ENCODE measurements around the gene RASA4B. TPM values are rescaled to one million over a fixed set of nuclear protein-coding genes. Genes with fewer than 3 reads are reported as not detected.
"Not testable (repeated sequence)": the region's sequence is repeated elsewhere in the genome, so short reads cannot be mapped to it uniquely, and the experiment has no call there.

RASA4B gene
- total RNA-seq, 8 experiments from 2014 or later: 1.6 to 12.4 (median 5.5) TPM

DNA sequence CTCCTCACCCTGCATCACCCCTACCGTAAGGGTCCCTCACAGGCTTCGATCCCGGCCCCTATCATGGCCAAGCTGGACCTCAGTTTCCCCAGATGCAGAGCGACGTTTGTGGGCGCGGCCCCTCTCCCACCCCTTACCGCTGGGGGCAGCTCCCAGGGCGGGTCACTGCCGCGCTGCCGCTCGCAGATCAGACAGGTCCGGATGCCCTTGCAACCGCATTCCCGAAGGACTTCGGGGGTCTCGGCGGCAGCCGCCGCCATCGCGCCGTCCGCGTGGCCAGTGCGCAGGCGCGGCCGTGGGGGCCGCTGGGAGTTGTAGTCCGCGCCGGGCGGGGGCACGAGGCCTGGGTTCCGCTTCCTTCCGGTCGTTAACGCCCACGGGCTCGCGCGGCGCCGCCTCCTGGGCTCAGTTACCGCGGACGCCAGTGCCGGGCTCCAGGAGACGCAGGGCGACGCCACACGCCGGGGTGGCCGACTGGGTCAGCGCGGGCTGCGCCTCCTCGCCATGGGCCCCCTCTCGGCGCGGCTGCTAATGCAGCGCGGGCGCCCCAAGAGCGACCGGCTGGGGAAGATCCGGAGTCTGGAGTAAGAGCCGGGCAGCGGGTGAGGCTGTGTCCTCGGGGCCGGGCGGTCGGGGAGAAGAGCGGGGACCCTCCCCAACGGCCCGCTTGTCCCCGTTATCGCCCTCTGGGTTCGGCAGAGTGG lies 52.8 kb downstream of the RASA4B start, which contains the start of the genes ALKBH4 and LRWD1:
ALKBH4 (minus strand) TSS at position 287 of the 704 bp plus-strand sequence; CDS start at position 260, 27 bp downstream.
LRWD1 (plus strand) TSS at position 408 of the 704 bp plus-strand sequence; CDS start at position 505, 97 bp downstream.
- in situ Hi-C loops (cut with MboI; ENCODE audit: low pct_unique_long_range_greater_than_20kb in 2 of 9, low sequenced_read_pairs in 9 of 9, unreplicated experiment in 9 of 9): no loop called here
- peaks cover 5 to 11% of the 10 kb centered on the region in 2 donors for H3K4me1 ChIP-seq (replicated peaks in 1 of 2)
- peak within 1 kb of the TSS; percentile 66 to 85 for H3K27ac ChIP-seq
- 0 to 6% (median 0%) methylated on average over 1 to 13 of the region's 81 CpGs; no CpG with 5 or more reads in 4 of the 10 experiments for WGBS, 10 experiments
- peak within 1 kb of the TSS; percentile 91 to 97 (median 92) for H3K4me3 ChIP-seq
- ATAC-seq (replicated peaks in 6 of 8): peak; percentile 89 to 95 (median 92)

DNA sequence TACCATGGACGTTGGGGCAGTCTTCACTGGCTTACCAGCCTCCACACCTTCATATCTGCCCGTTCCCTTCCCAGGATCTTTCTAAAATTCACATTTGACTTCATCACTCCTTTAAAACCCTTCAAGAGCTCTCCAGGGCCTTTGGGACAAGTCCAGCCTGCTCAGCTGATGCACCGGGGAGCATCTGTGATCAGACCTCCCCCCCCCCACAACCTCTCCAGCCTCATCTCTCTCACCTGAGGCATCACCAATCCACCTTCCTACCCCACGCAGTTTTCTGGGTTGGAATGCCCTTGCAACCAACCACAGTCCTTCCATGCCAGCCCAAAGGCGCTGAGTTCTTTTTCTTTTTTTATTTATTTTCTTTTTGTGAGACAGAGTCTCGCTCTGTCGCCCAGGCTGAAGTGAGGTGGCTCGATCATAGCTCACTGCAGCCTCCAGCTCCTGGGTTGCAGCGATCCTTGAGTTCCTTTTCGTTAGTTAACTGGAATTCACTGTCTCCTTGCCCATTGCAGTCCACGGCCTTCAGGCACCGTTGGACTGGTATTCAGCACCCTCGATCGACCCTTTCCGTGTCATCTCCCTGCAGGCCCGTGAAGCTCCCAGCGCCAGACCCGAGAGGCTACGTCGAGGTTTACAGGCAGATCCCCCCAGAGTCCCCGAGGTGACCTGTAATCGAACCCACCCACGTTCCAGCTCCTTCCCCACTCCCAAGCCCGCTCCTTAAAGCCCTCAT lies 53.6 kb downstream of the RASA4B start:
- Histone ChIP-seq H3K4me3 (peak overlapping the region; percentile 91 to 97 (median 92)), H3K27ac (peak overlapping the region; percentile 66 to 85), H3K4me1 (replicated peaks in 1 of 2) (peaks cover 5 to 11% of the 10 kb centered on the region in 2 donors)
- WGBS, 10 experiments: 0 to 75% (median 17%) methylated on average over 1 to 12 of the region's 24 CpGs; no CpG with 5 or more reads in 2 of the 10 experiments
- peak; percentile 5 to 9 (median 6) for ATAC-seq (replicated peaks in 6 of 8)
- in situ Hi-C loops (cut with MboI; ENCODE audit: low pct_unique_long_range_greater_than_20kb in 2 of 9, low sequenced_read_pairs in 9 of 9, unreplicated experiment in 9 of 9): no loop called here

- H3K27ac ChIP-seq: no peak overlapping the region
- in situ Hi-C loops (cut with MboI; ENCODE audit: low pct_unique_long_range_greater_than_20kb in 2 of 9, low sequenced_read_pairs in 9 of 9, unreplicated experiment in 9 of 9): no loop called here
- ATAC-seq (replicated peaks in 6 of 8): no peak
- H3K4me3 ChIP-seq: no peak overlapping the region
- WGBS, 10 experiments: 73 to 100% (median 88%) methylated on average over 2 to 5 of the region's 8 CpGs; no CpG with 5 or more reads in 5 of the 10 experiments
- peaks cover 5 to 6% of the 10 kb centered on the region in 2 donors for H3K4me1 ChIP-seq (replicated peaks in 1 of 2)
Observed at GRCh38 chr7:102460467-102460866, 57.1 kb downstream of the RASA4B start.

DNA sequence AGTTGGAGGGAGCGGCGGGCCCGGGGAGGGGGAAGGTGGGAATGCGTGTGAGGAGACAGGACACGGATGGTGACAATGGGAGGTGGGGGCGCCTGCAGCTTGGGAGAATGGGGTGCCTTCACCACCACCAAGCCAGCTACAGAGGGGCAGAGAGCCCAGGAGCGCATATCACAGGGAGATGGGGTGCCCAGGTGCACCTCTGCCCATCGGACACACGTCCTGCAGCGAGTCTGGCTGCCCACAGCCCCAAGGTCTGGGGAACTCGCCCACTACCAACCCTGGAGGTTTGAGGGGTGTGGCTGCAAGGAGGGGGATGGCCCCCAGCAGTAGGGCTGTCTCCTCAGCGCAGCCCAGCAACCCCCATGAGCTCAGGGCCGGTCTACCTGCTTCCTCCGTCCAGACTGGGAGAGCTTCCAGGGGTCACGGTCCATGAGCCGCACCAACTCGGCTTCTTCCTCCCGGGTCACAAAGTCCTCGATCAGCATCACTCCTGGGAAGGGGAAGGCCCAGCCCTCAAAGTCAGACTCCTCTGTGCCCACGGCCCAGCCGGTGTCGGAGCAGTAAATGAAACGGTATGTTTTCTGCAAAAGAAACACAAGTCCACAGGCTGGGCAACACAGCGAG lies 58.2 kb downstream of the RASA4B start:
- 93 to 100% (median 100%) methylated on average over 1 to 5 of the region's 24 CpGs; no CpG with 5 or more reads in 5 of the 10 experiments for WGBS, 10 experiments
- in situ Hi-C loops (cut with MboI; ENCODE audit: low pct_unique_long_range_greater_than_20kb in 2 of 9, low sequenced_read_pairs in 9 of 9, unreplicated experiment in 9 of 9): no loop called here
- Histone ChIP-seq H3K27ac (no peak overlapping the region), H3K4me3 (no peak overlapping the region), H3K4me1 (replicated peaks in 1 of 2) (peaks cover 5% of the 10 kb centered on the region in 2 donors)
- peak in 1 of 8 experiments; percentile 9 for ATAC-seq (replicated peaks in 6 of 8)

GRCh38 chr7:102457352-102457924 lies 60.1 kb downstream of the RASA4B start:
- Histone ChIP-seq H3K27ac (no peak overlapping the region), H3K4me1 (replicated peaks in 1 of 2) (no peaks in the 10 kb centered on the region), H3K4me3 (no peak overlapping the region)
- in situ Hi-C loops (cut with MboI; ENCODE audit: low pct_unique_long_range_greater_than_20kb in 2 of 9, low sequenced_read_pairs in 9 of 9, unreplicated experiment in 9 of 9): no loop called here
- peak in 4 of 8 experiments; percentile 7 to 25 (median 12) for ATAC-seq (replicated peaks in 6 of 8)
- WGBS, 10 experiments: 94 to 100% (median 98%) methylated on average over 1 to 13 of the region's 40 CpGs; no CpG with 5 or more reads in 6 of the 10 experiments

DNA sequence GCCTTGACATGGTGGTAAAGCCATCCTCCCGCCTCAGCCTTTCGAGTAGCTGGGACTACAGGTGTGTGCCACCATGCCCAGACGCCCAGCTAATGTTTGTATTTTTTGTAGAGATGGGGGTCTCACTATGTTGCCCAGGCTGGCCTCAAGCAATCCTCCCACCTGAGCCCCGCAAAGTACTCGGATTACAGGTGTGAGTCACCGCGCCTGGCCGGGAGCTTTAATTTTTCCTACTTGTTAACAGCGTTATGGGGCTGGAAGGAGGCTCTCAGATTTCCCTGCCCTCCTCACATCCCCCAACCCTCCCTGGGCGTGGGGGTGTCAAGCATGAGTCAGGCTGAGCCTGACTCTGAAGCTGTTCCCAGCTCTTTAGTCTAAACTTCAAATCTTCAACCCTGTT lies 61.2 kb downstream of the RASA4B start:
- H3K4me1 ChIP-seq (replicated peaks in 1 of 2): peaks cover 6% of the 10 kb centered on the region in 2 donors
- no peak overlapping the region for H3K27ac ChIP-seq
- no peak overlapping the region for H3K4me3 ChIP-seq
- ATAC-seq (replicated peaks in 6 of 8): no peak
- in situ Hi-C loops (cut with MboI; ENCODE audit: low pct_unique_long_range_greater_than_20kb in 2 of 9, low sequenced_read_pairs in 9 of 9, unreplicated experiment in 9 of 9): no loop called here
- WGBS, 10 experiments: 44 to 100% (median 96%) methylated on average over 1 to 6 of the region's 10 CpGs; no CpG with 5 or more reads in 4 of the 10 experiments

DNA sequence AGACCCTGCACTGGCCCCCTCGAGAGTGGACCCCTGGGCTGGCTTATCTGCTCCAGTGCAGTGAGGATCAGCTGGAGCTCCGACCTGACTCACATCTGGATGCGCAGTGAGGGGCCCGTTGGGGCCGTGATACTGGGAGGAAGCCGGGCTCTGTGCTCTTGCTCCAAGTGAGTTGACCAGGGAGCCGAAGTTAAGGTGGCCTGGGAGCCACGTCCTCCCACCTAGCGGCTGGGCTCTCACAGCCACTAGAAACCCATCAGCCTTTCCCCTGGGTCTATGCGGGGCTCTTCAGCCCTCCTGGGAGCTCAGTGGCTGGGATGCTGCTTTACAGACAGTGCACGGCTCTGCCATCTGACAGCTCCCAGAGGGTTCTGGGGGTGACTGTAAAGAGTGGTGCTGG lies 62.0 kb downstream of the RASA4B start:
- Histone ChIP-seq H3K4me3 (no peak overlapping the region), H3K27ac (no peak overlapping the region), H3K4me1 (replicated peaks in 1 of 2) (peaks cover 9 to 10% of the 10 kb centered on the region in 2 donors)
- in situ Hi-C loops (cut with MboI; ENCODE audit: low pct_unique_long_range_greater_than_20kb in 2 of 9, low sequenced_read_pairs in 9 of 9, unreplicated experiment in 9 of 9): no loop called here
- ATAC-seq (replicated peaks in 6 of 8): no peak
- 92 to 100% (median 94%) methylated on average over 2 to 3 of the region's 11 CpGs; no CpG with 5 or more reads in 7 of the 10 experiments for WGBS, 10 experiments

DNA sequence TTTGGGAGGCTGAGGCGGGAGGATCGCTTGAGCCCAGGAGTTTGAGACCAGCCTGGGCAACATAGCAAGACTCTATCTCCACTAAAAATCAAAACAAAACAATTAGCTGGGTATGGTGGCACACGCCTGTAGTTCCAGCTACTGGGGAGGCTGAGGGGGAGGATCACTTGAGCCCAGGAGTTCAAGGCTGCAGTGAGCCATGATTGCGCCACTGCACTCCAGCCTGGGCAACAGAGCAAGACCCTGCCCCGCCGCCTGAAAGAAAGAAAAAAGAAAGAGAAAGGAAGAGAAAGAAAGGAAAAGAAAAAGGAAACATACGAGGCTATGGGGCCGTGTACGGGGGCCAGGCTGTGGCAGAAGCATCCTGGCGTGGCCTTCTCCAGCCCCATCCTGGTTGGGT lies 62.6 kb downstream of the RASA4B start:
- H3K4me3 ChIP-seq; H3K27ac ChIP-seq; ATAC-seq (replicated peaks in 6 of 8); in situ Hi-C loops (cut with MboI; ENCODE audit: low pct_unique_long_range_greater_than_20kb in 2 of 9, low sequenced_read_pairs in 9 of 9, unreplicated experiment in 9 of 9): not testable (repeated sequence)
- 86 to 100% (median 96%) methylated on average over 1 to 8 of the region's 10 CpGs for WGBS, 10 experiments
- H3K4me1 ChIP-seq (replicated peaks in 1 of 2): peaks cover 9 to 10% of the 10 kb centered on the region in 2 donors

DNA sequence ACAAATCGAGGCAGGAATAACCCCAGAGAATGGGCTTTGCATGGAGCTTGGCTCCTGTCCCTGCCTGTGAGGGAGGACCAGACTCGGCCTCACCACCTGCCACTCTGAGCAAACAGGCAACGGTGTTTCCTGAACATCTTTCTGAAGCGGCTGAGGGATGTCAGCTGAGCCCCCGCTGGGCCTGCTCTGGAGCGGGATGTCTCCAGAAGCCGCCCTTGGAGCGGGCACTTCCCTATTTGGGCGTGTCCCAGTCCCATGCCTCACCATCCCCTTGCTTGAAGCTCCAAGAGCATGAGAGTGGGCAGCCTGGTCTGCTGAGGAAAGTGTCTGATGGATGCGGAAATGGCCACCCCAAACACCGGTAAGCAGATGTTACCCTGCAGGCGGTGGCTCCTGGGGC lies 63.1 kb downstream of the RASA4B start:
- ATAC-seq (replicated peaks in 6 of 8): peak in 1 of 8 experiments; percentile 13
- WGBS, 10 experiments: 60 to 71% (median 63%) methylated on average over 2 to 6 of the region's 12 CpGs; no CpG with 5 or more reads in 6 of the 10 experiments
- in situ Hi-C loops (cut with MboI; ENCODE audit: low pct_unique_long_range_greater_than_20kb in 2 of 9, low sequenced_read_pairs in 9 of 9, unreplicated experiment in 9 of 9): no loop called here
- H3K27ac ChIP-seq: no peak overlapping the region
- H3K4me1 ChIP-seq (replicated peaks in 1 of 2): peaks cover 9 to 10% of the 10 kb centered on the region in 2 donors
- H3K4me3 ChIP-seq: no peak overlapping the region

- in situ Hi-C loops (cut with MboI; ENCODE audit: low pct_unique_long_range_greater_than_20kb in 2 of 9, low sequenced_read_pairs in 9 of 9, unreplicated experiment in 9 of 9): no loop called here
- no peak for ATAC-seq (replicated peaks in 6 of 8)
- Histone ChIP-seq H3K27ac (no peak overlapping the region), H3K4me3 (no peak overlapping the region), H3K4me1 (replicated peaks in 1 of 2) (peaks cover 9 to 10% of the 10 kb centered on the region in 2 donors)
- WGBS, 10 experiments: 67 to 100% (median 94%) methylated on average over 1 to 6 of the region's 7 CpGs; no CpG with 5 or more reads in 5 of the 10 experiments
Observed at GRCh38 chr7:102453319-102453718, 64.3 kb downstream of the RASA4B start.

DNA sequence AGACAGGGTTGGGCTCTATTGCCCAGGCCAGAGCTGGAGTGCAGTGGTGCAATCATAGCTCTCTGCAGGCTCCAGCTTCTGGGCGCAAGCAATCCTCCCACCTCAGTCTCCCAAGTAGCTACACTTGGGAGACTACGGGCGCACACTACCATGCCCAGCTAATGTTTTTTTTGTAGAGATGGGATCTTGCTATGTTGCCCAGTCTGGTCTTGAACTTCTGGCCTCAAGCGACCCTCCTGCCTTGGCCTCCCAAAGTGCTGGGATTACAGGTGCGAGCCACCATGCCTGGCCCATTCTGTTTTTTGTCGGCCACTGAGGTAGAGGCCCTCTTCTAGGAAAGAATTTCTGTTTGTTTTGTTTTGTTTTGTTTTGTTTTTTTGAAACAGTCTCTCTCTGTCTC lies 65.1 kb downstream of the RASA4B start:
- WGBS, 10 experiments: 90 to 100% (median 100%) methylated on average over 1 to 6 of the region's 6 CpGs; no CpG with 5 or more reads in 4 of the 10 experiments
- Histone ChIP-seq H3K4me3 (no peak overlapping the region), H3K27ac (no peak overlapping the region), H3K4me1 (replicated peaks in 1 of 2) (peaks cover 9 to 10% of the 10 kb centered on the region in 2 donors)
- ATAC-seq (replicated peaks in 6 of 8): no peak
- in situ Hi-C loops (cut with MboI; ENCODE audit: low pct_unique_long_range_greater_than_20kb in 2 of 9, low sequenced_read_pairs in 9 of 9, unreplicated experiment in 9 of 9): no loop called here

DNA sequence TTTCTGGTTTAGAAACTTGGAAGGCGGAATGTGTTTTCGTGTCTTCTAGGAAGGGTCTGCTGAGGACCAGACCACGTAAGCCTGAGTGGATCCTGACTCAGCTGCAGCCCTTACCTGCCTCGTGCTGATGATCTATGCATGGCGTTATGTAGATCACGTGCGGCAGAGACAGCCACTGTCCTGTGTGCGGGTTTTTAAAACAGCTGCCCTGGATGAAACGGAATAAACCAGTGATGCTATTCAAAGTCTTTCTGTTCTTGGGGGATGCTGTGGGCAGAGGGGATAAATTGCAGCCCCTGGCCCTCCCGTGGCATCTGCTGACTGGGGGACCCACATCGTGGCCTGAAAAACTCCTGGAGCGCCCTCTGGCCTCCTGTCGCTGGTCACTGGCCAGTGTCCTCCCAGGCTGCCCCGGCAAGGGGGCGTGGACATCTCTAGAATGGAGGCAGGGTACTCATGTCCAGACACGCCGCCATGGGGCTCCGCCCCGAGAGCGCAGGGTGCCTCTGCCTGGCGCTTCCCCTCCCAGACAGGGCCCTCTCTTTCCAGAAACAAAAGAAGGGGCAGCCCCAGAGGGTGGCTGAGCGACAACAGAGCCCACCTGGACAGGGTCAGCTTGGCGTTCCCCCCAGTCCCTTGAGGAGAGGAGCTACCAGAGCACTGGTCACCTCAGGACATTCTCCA lies 66.1 kb downstream of the RASA4B start:
- H3K4me1 ChIP-seq (replicated peaks in 1 of 2): peaks cover 9 to 10% of the 10 kb centered on the region in 2 donors
- peak overlapping the region in 1 of 5 donors; percentile 10 for H3K4me3 ChIP-seq
- in situ Hi-C loops (cut with MboI; ENCODE audit: low pct_unique_long_range_greater_than_20kb in 2 of 9, low sequenced_read_pairs in 9 of 9, unreplicated experiment in 9 of 9): no loop called here
- 0 to 81% (median 52%) methylated on average over 1 to 6 of the region's 23 CpGs; no CpG with 5 or more reads in 4 of the 10 experiments for WGBS, 10 experiments
- peak; percentile 51 to 93 (median 86) for ATAC-seq (replicated peaks in 6 of 8)
- H3K27ac ChIP-seq: peak overlapping the region; percentile 38 to 57

Measured in motor neuron (in vitro differentiated cells).